GM12801 (cell line): Measurements from ENCODE around the gene MAB21L4.

ENCODE experiments used
- CTCF ChIP-seq: IDR thresholded peaks from one replicate; pipeline ENCODE4 v1.5.1; 2011; ENCODE audit warnings: control low read depth; ENCODE audit not compliant: insufficient read length; ENCODE audit errors: extremely low read depth

The MAB21L4 gene

GRCh38 chr2:240869956-240870875 is 25.7 kb downstream of the MAB21L4 start:
- no peak for TF ChIP-seq CTCF

- no peak for TF ChIP-seq CTCF
Observed at GRCh38 chr2:240869109-240869955, 26.6 kb downstream of the MAB21L4 start.

GRCh38 chr2:240868286-240869108 is 27.5 kb downstream of the MAB21L4 start, which contains the start of gene AGXT:
AGXT (plus strand) TSS chr2:240868824; CDS start chr2:240868866, 42 bp downstream.
- TF ChIP-seq CTCF: no peak

- no peak for TF ChIP-seq CTCF
Observed at GRCh38 chr2:240865391-240865790, 30.6 kb downstream of the MAB21L4 start.

- TF ChIP-seq CTCF: no peak
Observed at GRCh38 chr2:240864475-240864874, 31.5 kb downstream of the MAB21L4 start.

- TF ChIP-seq CTCF: no peak
Observed at GRCh38 chr2:240861547-240861946, 34.4 kb downstream of the MAB21L4 start.
